HG03108 (cell line): ENCODE results near the gene KIF4A.

Source experiments
- ATAC-seq: cut with Tn5 transposase; IDR thresholded peaks from one replicate; pipeline ENCODE4 v1.9.1; 2021; ENCODE audit warnings: moderate library complexity; ENCODE audit not compliant: unreplicated experiment

The KIF4A gene

GRCh38 chrX:70468709-70469108 is 178.8 kb downstream of the KIF4A start:
- ATAC-seq = no peak
